Calu3 (cell line): ENCODE data around the gene CATSPER3. TPM values are rescaled to one million over a fixed set of nuclear protein-coding genes. Genes with fewer than 3 reads are reported as not detected.

ENCODE experiments used
- BruUV-seq: library from RNA; stranded (reverse); fragments of 400-500 nt; replicated peaks from 2 replicates; lab custom pipeline; 2021; lab: Mats Ljungman, UMichigan
- CTCF ChIA-PET: fragments of 300-600 bp; sonication (Branson Sonifier 250); formaldehyde crosslinking; loops from one replicate; lab custom pipeline; 2022; ENCODE audit warnings: antibody characterized with exemption; lab: Charles Lee
- DNase-seq: peaks from one replicate; pipeline ENCODE4 v3.0.0; 2022
- H3K27ac Mint-ChIP-seq: one replicate; pipeline ENCODE4 v1.8.0; 2022; ENCODE audit warnings: mixed read lengths; ENCODE audit not compliant: unreplicated experiment
- H3K27me3 Mint-ChIP-seq: one replicate; pipeline ENCODE4 v1.8.0; 2022; ENCODE audit warnings: mixed read lengths; ENCODE audit not compliant: unreplicated experiment
- H3K36me3 Mint-ChIP-seq: one replicate; pipeline ENCODE4 v1.8.0; 2022; ENCODE audit warnings: mild to moderate bottlenecking, moderate library complexity, mixed read lengths; ENCODE audit not compliant: insufficient read depth, unreplicated experiment
- H3K4me1 Mint-ChIP-seq: one replicate; pipeline ENCODE4 v1.8.0; 2022; ENCODE audit warnings: mild to moderate bottlenecking, low read depth, mixed read lengths; ENCODE audit not compliant: unreplicated experiment
- H3K4me3 Mint-ChIP-seq: one replicate; pipeline ENCODE4 v1.8.0; 2022; ENCODE audit warnings: mild to moderate bottlenecking, low read depth, moderate library complexity, mixed read lengths; ENCODE audit not compliant: unreplicated experiment
- H3K9me3 Mint-ChIP-seq: one replicate; pipeline ENCODE4 v1.8.0; 2022; ENCODE audit warnings: low read depth, mixed read lengths; ENCODE audit not compliant: unreplicated experiment
- intact Hi-C: fragments of 100-400 bp; cut with micrococcal nuclease; formaldehyde crosslinking; loops from one replicate; pipeline ENCODE4 v1.10.0; 2022; ENCODE audit not compliant: unreplicated experiment
- microRNA-seq: library from miRNA; unstranded; fragments of <30 nt; microRNA quantifications from one replicate; pipeline ENCODE4 v1.2.0, GENCODE V29; 2022
- total RNA-seq: library from RNA; stranded (reverse); gene quantifications from 2 replicates; pipeline ENCODE4 v1.2.3, GENCODE V29; 2022
- TF ChIP-seq, protein P1 (sequence below): fragments of 200-600 bp; IDR thresholded peaks from one replicate; pipeline ENCODE4 v1.8.0; 2022; ENCODE audit warnings: antibody characterized with exemption; ENCODE audit not compliant: unreplicated experiment

Gene CATSPER3
- total RNA-seq, 1 experiment from 2014 or later: 1.5 TPM

DNA sequence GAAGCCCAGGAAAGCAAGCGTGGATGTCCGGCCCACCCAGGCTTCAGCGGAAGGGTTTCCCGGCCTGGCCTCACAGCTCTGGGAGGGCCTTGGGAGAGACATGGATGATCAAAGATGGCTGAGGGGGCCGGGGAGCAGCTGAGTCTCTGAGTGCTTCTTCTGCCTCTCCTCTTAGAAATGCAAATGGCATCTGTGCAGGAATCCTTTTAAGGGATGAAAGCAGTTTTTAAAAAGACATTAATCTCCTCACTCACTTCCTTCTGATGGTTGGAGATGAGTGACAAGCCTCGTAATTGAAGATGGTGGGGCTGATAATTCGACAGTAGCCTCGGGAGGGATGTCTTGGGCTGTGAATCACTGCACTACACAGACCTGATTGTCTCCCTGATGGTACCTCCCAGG is 90.6 kb downstream of the CATSPER3 start:
- no TSS peak for BruUV-seq
- Mint-ChIP-seq H3K27me3 (peaks cover 80% of the 10 kb centered on the region), H3K4me3 (no peak overlapping the region), H3K36me3 (no peaks in the 10 kb centered on the region), H3K9me3 (no peaks in the 10 kb centered on the region), H3K27ac (no peak overlapping the region), H3K4me1 (no peaks in the 10 kb centered on the region)
- CTCF ChIA-PET: interaction anchor here (1.3 kb wide), 1 partner anchor 142 kb away, joined by 3 read pairs; no protein-coding TSS in a partner anchor
- no peak for DNase-seq
- intact Hi-C loops: no loop called here
- TF ChIP-seq, protein P1, sequence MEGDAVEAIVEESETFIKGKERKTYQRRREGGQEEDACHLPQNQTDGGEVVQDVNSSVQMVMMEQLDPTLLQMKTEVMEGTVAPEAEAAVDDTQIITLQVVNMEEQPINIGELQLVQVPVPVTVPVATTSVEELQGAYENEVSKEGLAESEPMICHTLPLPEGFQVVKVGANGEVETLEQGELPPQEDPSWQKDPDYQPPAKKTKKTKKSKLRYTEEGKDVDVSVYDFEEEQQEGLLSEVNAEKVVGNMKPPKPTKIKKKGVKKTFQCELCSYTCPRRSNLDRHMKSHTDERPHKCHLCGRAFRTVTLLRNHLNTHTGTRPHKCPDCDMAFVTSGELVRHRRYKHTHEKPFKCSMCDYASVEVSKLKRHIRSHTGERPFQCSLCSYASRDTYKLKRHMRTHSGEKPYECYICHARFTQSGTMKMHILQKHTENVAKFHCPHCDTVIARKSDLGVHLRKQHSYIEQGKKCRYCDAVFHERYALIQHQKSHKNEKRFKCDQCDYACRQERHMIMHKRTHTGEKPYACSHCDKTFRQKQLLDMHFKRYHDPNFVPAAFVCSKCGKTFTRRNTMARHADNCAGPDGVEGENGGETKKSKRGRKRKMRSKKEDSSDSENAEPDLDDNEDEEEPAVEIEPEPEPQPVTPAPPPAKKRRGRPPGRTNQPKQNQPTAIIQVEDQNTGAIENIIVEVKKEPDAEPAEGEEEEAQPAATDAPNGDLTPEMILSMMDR: no peak

DNA sequence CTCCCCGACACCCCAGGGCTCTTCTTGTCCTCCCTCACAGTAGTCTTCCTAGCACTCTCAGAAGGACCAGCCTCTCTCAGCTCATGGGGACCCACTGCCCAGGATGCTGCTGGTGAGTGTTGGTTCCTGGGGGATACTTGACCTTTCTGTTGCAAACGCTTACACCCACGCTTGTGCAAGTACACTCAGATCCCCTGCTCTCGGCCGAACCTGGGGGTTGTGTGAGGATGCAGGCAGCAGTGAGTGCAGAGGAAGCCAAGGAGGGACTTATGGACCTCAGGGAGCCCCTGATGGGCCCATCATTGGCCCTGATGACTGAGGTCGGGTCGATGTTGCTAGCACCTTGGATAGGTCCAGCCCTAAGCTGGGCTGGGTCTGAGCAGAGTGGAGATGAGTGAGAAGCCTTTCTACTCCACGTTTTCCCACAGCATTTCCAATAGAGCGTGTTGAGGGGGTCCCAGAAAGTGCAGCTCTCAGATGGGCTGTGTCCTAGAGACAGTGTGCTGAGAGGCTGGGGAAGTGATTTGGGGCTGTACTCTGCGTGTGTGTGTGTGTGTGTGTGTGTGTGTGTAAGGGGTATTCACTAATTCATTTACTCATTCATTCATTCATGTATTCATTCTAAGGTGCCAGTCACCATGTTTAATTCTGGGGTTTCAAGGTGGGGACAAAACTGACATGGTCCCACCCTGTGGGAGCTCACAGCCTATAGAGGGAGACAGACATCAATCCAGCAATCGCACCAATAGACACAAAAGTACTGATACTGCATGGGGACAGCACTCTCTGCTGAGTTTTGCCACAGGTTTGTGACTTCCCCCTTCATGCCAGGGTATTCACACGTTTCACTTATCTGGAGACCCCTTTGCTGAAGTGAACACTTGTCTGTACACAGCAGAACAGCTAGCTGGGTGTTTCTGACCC is 91.6 kb downstream of the CATSPER3 start:
- Mint-ChIP-seq H3K9me3 (no peaks in the 10 kb centered on the region), H3K27me3 (peaks cover 77% of the 10 kb centered on the region), H3K36me3 (no peaks in the 10 kb centered on the region), H3K4me3 (no peak overlapping the region), H3K4me1 (no peaks in the 10 kb centered on the region), H3K27ac (no peak overlapping the region)
- no peak for DNase-seq
- CTCF ChIA-PET: interaction anchor here (1.2 to 1.3 kb wide), 2 partner anchors 128 to 142 kb away, joined by 3 to 4 read pairs; no protein-coding TSS in a partner anchor
- intact Hi-C loops: no loop called here
- TF ChIP-seq, protein P1: no peak
- BruUV-seq: no TSS peak

DNA sequence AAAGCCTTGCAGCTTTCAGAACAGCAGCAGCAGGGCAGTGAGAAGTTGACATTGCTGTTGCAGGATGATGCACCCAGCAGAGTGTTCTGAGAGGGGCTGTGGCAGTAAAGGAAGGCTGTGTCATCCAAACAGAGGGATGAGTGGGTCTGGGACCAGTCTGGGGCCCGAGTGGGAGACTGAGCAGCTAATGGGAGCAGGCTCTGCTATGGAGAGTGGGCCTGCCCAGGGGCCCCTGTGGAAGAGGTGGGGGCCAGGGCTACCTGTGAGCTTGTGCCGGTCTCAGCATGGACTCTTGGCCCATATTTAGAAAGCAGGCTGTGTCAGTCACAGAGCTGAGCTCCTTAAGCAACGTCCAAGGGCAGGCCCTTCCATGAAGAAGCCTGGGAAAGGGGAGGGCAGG is 92.3 kb downstream of the CATSPER3 start:
- CTCF ChIA-PET: interaction anchor here (1.2 kb wide), 1 partner anchor 127 kb away, joined by 4 read pairs; no protein-coding TSS in a partner anchor
- no peak for DNase-seq
- Mint-ChIP-seq H3K4me1 (no peaks in the 10 kb centered on the region), H3K9me3 (no peaks in the 10 kb centered on the region), H3K27ac (no peak overlapping the region), H3K27me3 (peaks cover 77% of the 10 kb centered on the region), H3K4me3 (no peak overlapping the region), H3K36me3 (no peaks in the 10 kb centered on the region)
- intact Hi-C loops: no loop called here
- TF ChIP-seq, protein P1: no peak
- BruUV-seq: no TSS peak

DNA sequence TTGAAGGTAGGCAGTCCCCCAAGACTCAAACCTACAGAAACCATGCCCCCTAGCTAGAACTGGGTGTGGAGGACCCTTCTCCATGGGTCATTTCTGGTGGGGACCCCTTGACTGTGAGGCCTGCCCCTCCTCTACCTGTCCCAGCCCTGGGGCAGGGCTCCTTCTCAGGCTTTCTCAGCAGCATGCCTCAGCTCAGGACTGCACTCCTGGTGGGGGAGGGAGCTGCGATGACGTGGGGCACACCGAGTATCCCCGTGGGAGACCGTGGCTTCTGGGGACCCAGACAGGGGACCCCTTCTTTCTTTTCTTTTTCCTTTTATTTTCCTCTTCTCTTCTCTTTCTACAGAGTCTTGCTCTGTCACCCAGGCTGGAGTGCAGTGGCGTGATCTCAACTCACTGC is 93.3 kb downstream of the CATSPER3 start:
- H3K4me3 Mint-ChIP-seq: no peak overlapping the region
- BruUV-seq: no TSS peak
- peaks cover 77% of the 10 kb centered on the region for H3K27me3 Mint-ChIP-seq
- no peaks in the 10 kb centered on the region for H3K36me3 Mint-ChIP-seq
- DNase-seq: no peak
- TF ChIP-seq, protein P1: no peak
- no peaks in the 10 kb centered on the region for H3K9me3 Mint-ChIP-seq
- no peaks in the 10 kb centered on the region for H3K4me1 Mint-ChIP-seq
- CTCF ChIA-PET: no interaction called here
- H3K27ac Mint-ChIP-seq: no peak overlapping the region
- intact Hi-C loops: no loop called here

Small RNAs within 50 kb of the gene (microRNA-seq; reads per million reads assigned to microRNA genes)
- gene MIR4461: not detected

Other genes starting within 250 kb of the CATSPER3 start
- 21.7 and 22.8 TPM in 2 replicates for gene CAMLG, start 229.4 kb upstream of the CATSPER3 start, total RNA-seq
- gene DDX46, start 209.1 kb upstream of the CATSPER3 start, total RNA-seq: 88.2 and 95.8 TPM in 2 replicates
- gene C5orf24, start 121.9 kb upstream of the CATSPER3 start, total RNA-seq: 59.6 and 63.4 TPM in 2 replicates
- gene TXNDC15, start 93.5 kb upstream of the CATSPER3 start, total RNA-seq: 33.8 and 34.2 TPM in 2 replicates
- 18.1 and 18.8 TPM in 2 replicates for gene PCBD2, start 62.8 kb upstream of the CATSPER3 start, total RNA-seq
- gene PITX1, start 66.3 kb downstream of the CATSPER3 start, total RNA-seq: 12.1 and 12.9 TPM in 2 replicates